A549 (cell line): ENCODE measurements around the gene TMEM200A. TPM values are rescaled to one million over a fixed set of nuclear protein-coding genes. Genes with fewer than 3 reads are reported as not detected.

ENCODE experiments used
- ATAC-seq, 2 experiments: fragments of 200-7000 bp in 1 of 2; fragments of >200 bp in 1 of 2; cut with Nextera tagmentation in 1 of 2; cut with Tn5 transposase in 1 of 2; 3 replicates each; pipeline versions ENCODE4 v1.8.0 to v1.9.1; 2018 to 2020; ENCODE audit warnings: mild to moderate bottlenecking in 1 of 2, moderate library complexity in 1 of 2
- CTCF ChIA-PET: fragments of 300-600 bp; sonication (Branson Sonifier 250); formaldehyde crosslinking; extraction: SDS; loops from one replicate; lab custom pipeline; 2021; ENCODE audit warnings: antibody characterized with exemption, inconsistent platforms; lab: Yijun Ruan, JAX
- POLR2A ChIA-PET: fragments of 350-600 bp; formaldehyde crosslinking; extraction: SDS; loops from one replicate; lab custom pipeline; 2021; ENCODE audit warnings: antibody characterized with exemption, inconsistent platforms; lab: Yijun Ruan, JAX
- DNase-seq, 2 experiments: peaks; one replicate each; pipeline versions ENCODE4 v3.0.0 to v3.0.0-alpha.2; 2011 to 2016; ENCODE audit warnings: low read depth in 1 of 2, low spot score in 1 of 2
- FAIRE-seq: peaks from 2 replicates; lab custom pipeline; 2011; peaks lifted over from hg19 to GRCh38; lab: Jason Lieb, UNC
- H3K27ac ChIP-seq, 2 experiments: fragments of >200 bp; sonication (Bioruptor Twin); formaldehyde crosslinking; 3 replicates each; pipeline ENCODE4 v1.5.1; 2016 to 2017
- H3K4me1 ChIP-seq: fragments of >200 bp; sonication (Bioruptor Twin); formaldehyde crosslinking; 3 replicates; pipeline ENCODE4 v1.6.1; 2016
- H3K4me2 ChIP-seq: fragments of >200 bp; sonication (Bioruptor Twin); formaldehyde crosslinking; 3 replicates; pipeline ENCODE4 v1.6.1; 2016
- H3K4me3 ChIP-seq: fragments of >200 bp; sonication (Bioruptor Twin); formaldehyde crosslinking; 3 replicates; pipeline ENCODE4 v1.5.1; 2016
- H3K9me3 ChIP-seq: fragments of >200 bp; sonication (Bioruptor Twin); formaldehyde crosslinking; 3 replicates; pipeline ENCODE4 v1.6.1; 2016
- BCL3 ChIP-seq: fragments of >200 bp; sonication (Bioruptor Twin); formaldehyde crosslinking; IDR thresholded peaks from 3 replicates; pipeline ENCODE4 v1.6.1; 2016
- BHLHE40 ChIP-seq: IDR thresholded peaks from 2 replicates; pipeline ENCODE4 v1.6.1; 2012; ENCODE audit warnings: low read depth, low read length, inconsistent platforms
- CBX8 ChIP-seq: fragments of 200-600 bp; sonication (generic); IDR thresholded peaks from 2 replicates; pipeline ENCODE4 v1.6.1; 2016
- CTCF ChIP-seq: fragments of >200 bp; sonication (Bioruptor Twin); formaldehyde crosslinking; IDR thresholded peaks from 3 replicates; pipeline ENCODE4 v1.5.1; 2016
- E2F6 ChIP-seq: IDR thresholded peaks from 2 replicates; pipeline ENCODE4 v1.6.1; 2012; ENCODE audit warnings: low read depth, borderline replicate concordance
- EP300 ChIP-seq, 2 experiments: fragments of >200 bp; sonication (Bioruptor Twin); formaldehyde crosslinking; IDR thresholded peaks; 2 replicates in 1 of 2; 3 replicates in 1 of 2; pipeline ENCODE4 v1.6.1; 2016 to 2017
- ESRRA ChIP-seq: fragments of 150-350 bp; IDR thresholded peaks from 2 replicates; pipeline ENCODE4 v1.6.1; 2014; ENCODE audit warnings: mild to moderate bottlenecking, low read length, borderline replicate concordance
- FOXS1 ChIP-seq: fragments of 250-450 bp; sonication (Bioruptor Pico); IDR thresholded peaks from 2 replicates; pipeline ENCODE4 v1.5.0; 2020; ENCODE audit warnings: mild to moderate bottlenecking, moderate library complexity
- HEYL ChIP-seq: fragments of 250-450 bp; sonication (Bioruptor Pico); IDR thresholded peaks from 2 replicates; pipeline ENCODE4 v1.8.0; 2021; ENCODE audit warnings: mild to moderate bottlenecking, moderate library complexity
- HMGXB4 ChIP-seq: fragments of 250-450 bp; sonication (Bioruptor Pico); IDR thresholded peaks from 2 replicates; pipeline ENCODE4 v1.5.0; 2021; ENCODE audit warnings: mild to moderate bottlenecking, moderate library complexity, borderline replicate concordance
- HOXB13 ChIP-seq: fragments of 250-450 bp; sonication (Bioruptor Pico); IDR thresholded peaks from 2 replicates; pipeline ENCODE4 v1.5.0; 2020; ENCODE audit warnings: low read depth, mild to moderate bottlenecking, moderate library complexity
- HOXB5 ChIP-seq: fragments of 250-450 bp; sonication (Bioruptor Pico); IDR thresholded peaks from 2 replicates; pipeline ENCODE4 v1.5.0; 2020; ENCODE audit warnings: mild to moderate bottlenecking, moderate library complexity
- JUN ChIP-seq, 2 experiments: fragments of >200 bp; sonication (Bioruptor Twin); formaldehyde crosslinking; IDR thresholded peaks; 2 replicates in 1 of 2; 3 replicates in 1 of 2; pipeline ENCODE4 v1.6.1; 2016 to 2017
- KDM5A ChIP-seq: fragments of 200-600 bp; sonication (generic); IDR thresholded peaks from 2 replicates; pipeline ENCODE4 v1.6.1; 2016; ENCODE audit warnings: antibody characterized with exemption, mild to moderate bottlenecking
- MAZ ChIP-seq: fragments of 150-350 bp; IDR thresholded peaks from 2 replicates; pipeline ENCODE4 v1.6.1; 2014; ENCODE audit warnings: antibody characterized with exemption, low read depth, low read length, borderline replicate concordance
- NR3C1 ChIP-seq: fragments of >200 bp; sonication (Bioruptor Twin); formaldehyde crosslinking; IDR thresholded peaks from 3 replicates; pipeline ENCODE4 v1.6.1; 2017
- PBX3 ChIP-seq: IDR thresholded peaks from 2 replicates; pipeline ENCODE4 v1.6.1; 2012
- RARB ChIP-seq: fragments of 250-450 bp; sonication (Bioruptor Pico); IDR thresholded peaks from 2 replicates; pipeline ENCODE4 v1.8.0; 2021; ENCODE audit warnings: mild to moderate bottlenecking, moderate library complexity
- SMC3 ChIP-seq: fragments of >200 bp; sonication (Bioruptor Twin); formaldehyde crosslinking; IDR thresholded peaks from 3 replicates; pipeline ENCODE4 v1.6.1; 2018; ENCODE audit warnings: inconsistent platforms
- TFCP2L1 ChIP-seq: fragments of 250-450 bp; sonication (Bioruptor Pico); IDR thresholded peaks from 2 replicates; pipeline ENCODE4 v1.5.0; 2021; ENCODE audit warnings: mild to moderate bottlenecking
- ZC3H11A ChIP-seq: fragments of 450-650 bp; IDR thresholded peaks from 2 replicates; pipeline ENCODE4 v1.6.1; 2014; ENCODE audit warnings: antibody characterized with exemption, mild to moderate bottlenecking
- ZFP36 ChIP-seq: fragments of 450-650 bp; IDR thresholded peaks from 2 replicates; pipeline ENCODE4 v1.6.1; 2014; ENCODE audit warnings: borderline replicate concordance; ENCODE audit not compliant: partially characterized antibody
- ZSCAN20 ChIP-seq: fragments of 250-450 bp; sonication (Bioruptor Pico); IDR thresholded peaks from 2 replicates; pipeline ENCODE4 v1.8.0; 2022; ENCODE audit warnings: mild to moderate bottlenecking, moderate library complexity
- WGBS: methylation state at CpG from one replicate; pipeline ENCODE4 v1.1.6; 2017; ENCODE audit errors: missing lambda C conversion rate; 5-methylcytosine and 5-hydroxymethylcytosine counted together
- polyA plus RNA-seq, 4 experiments: library from polyadenylated mRNA; depleted of rRNA in 3 of 4; stranded (reverse); fragments of >200 nt; fragmentation: RNase III in 1 of 4; extraction: RNeasy Plus Mini Kit Qiagen cat#74134 plus additional on column Dnase treatment in 1 of 4; gene quantifications; 2 replicates in 3 of 4; 3 replicates in 1 of 4; pipeline ENCODE4 v1.2.3, GENCODE V29; 2011 to 2017
- TF ChIP-seq, protein P1 (sequence below): fragments of 450-650 bp; IDR thresholded peaks from 2 replicates; pipeline ENCODE4 v1.6.1; 2014; ENCODE audit warnings: antibody characterized with exemption
- TF ChIP-seq, protein P2 (sequence below): fragments of >200 bp; sonication (Bioruptor Twin); formaldehyde crosslinking; IDR thresholded peaks from 2 replicates; pipeline ENCODE4 v1.6.1; 2016

TMEM200A gene
- polyA plus RNA-seq, 2 of the 4 experiments (the other 2 are of a cell fraction): 0.03 TPM; not detected in 1

- Histone ChIP-seq H3K4me1 (no peaks in the 10 kb centered on the region), H3K27ac (no peak overlapping the region), H3K9me3 (no peaks in the 10 kb centered on the region), H3K4me2 (no peak overlapping the region), H3K4me3 (no peak overlapping the region)
- no peak for FAIRE-seq
- ATAC-seq: no peak
- POLR2A ChIA-PET: no interaction called here
- CTCF ChIA-PET: no interaction called here
- no peak for DNase-seq
- TF ChIP-seq HOXB13 (CRISPR knock-in tag): no peak
- no peak for TF ChIP-seq PBX3
- no peak for TF ChIP-seq ZSCAN20 (CRISPR knock-in tag)
- TF ChIP-seq JUN (IDR thresholded peaks at IDR 0.05): no peak
- TF ChIP-seq FOXS1 (CRISPR knock-in tag): no peak
- no peak for TF ChIP-seq BCL3
- no peak for TF ChIP-seq CTCF
- no peak for TF ChIP-seq ZFP36
- no peak for TF ChIP-seq HEYL (CRISPR knock-in tag)
- no peak for TF ChIP-seq ZC3H11A
- TF ChIP-seq, protein P1, sequence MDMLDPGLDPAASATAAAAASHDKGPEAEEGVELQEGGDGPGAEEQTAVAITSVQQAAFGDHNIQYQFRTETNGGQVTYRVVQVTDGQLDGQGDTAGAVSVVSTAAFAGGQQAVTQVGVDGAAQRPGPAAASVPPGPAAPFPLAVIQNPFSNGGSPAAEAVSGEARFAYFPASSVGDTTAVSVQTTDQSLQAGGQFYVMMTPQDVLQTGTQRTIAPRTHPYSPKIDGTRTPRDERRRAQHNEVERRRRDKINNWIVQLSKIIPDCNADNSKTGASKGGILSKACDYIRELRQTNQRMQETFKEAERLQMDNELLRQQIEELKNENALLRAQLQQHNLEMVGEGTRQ: no peak
- no peak for TF ChIP-seq HOXB5
- TF ChIP-seq KDM5A: no peak
- TF ChIP-seq HMGXB4 (CRISPR knock-in tag): no peak
- TF ChIP-seq MAZ: no peak
- TF ChIP-seq SMC3: no peak
- TF ChIP-seq, protein P2, sequence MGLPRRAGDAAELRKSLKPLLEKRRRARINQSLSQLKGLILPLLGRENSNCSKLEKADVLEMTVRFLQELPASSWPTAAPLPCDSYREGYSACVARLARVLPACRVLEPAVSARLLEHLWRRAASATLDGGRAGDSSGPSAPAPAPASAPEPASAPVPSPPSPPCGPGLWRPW: no peak
- TF ChIP-seq RARB (CRISPR knock-in tag): no peak
- no peak for TF ChIP-seq EP300 (IDR thresholded peaks at IDR 0.05)
- WGBS: 6% methylated on average over 6 of the region's 6 CpGs
Measured at GRCh38 chr6:130393306-130393705, 27.5 kb downstream of the TMEM200A start.

GRCh38 chr6:130394246-130394645 is 28.4 kb downstream of the TMEM200A start:
- POLR2A ChIA-PET: no interaction called here
- Histone ChIP-seq H3K4me2 (no peak overlapping the region), H3K27ac (no peak overlapping the region), H3K4me3 (no peak overlapping the region), H3K9me3 (no peaks in the 10 kb centered on the region), H3K4me1 (no peaks in the 10 kb centered on the region)
- FAIRE-seq (no peak), DNase-seq (no peak), ATAC-seq (no peak)
- WGBS: 11% methylated on average over 4 of the region's 5 CpGs
- TF ChIP-seq NR3C1 (no peak), TFCP2L1 (no peak), BHLHE40 (no peak), ESRRA (no peak), E2F6 (no peak), ZSCAN20 (CRISPR knock-in tag) (no peak), FOXS1 (CRISPR knock-in tag) (no peak), CBX8 (no peak)
- CTCF ChIA-PET: no interaction called here
